ENCODE data around the gene SEMA4G. TPM values are rescaled to one million over a fixed set of nuclear protein-coding genes. Genes with fewer than 3 reads are reported as not detected.

The SEMA4G gene
- total and polyA plus RNA-seq, 2 of the 13 experiments (the other 11 are each of a cell fraction or from before 2014, with no cell fraction given) = 46.2 to 207 TPM

DNA sequence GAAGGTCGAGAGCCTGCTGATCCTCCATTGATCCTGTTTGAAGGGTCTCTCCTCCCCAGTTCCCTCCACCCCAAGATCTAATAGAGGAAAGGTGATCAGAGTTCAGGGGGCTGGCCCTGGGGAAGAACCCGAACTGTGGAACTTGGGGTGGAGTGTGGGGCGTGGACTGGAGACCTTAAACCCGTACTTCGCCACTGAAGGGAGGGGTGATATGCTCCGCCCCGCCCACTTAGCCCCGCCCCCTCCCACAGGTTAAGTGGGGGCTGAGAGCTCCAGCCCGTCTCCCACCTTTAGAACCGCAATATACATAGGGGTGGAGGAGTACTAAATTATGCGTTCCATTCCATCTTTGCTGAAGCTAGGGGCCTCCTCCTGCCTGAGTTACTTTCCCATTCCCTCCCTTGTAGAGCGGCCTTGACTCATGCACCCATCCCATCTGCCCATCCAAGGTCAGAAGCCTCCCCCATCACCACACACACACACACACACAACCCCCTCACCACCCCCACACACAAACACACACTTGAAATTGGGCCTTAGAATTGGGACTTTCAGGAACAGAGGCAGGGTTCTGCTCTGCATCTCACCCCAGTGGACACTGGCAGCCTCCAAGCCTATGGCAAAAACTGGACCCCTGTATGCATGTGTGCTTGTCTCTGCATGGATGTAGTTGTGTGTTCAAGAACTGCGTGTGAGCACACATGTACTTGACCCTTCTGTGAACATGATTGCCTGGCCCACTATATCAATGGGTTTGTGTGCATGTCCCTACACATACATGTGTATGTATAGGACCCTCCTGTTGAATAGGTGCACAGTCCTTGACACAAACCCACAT lies 991 bp downstream of the SEMA4G start (continued):
- TF ChIP-seq, protein P1, sequence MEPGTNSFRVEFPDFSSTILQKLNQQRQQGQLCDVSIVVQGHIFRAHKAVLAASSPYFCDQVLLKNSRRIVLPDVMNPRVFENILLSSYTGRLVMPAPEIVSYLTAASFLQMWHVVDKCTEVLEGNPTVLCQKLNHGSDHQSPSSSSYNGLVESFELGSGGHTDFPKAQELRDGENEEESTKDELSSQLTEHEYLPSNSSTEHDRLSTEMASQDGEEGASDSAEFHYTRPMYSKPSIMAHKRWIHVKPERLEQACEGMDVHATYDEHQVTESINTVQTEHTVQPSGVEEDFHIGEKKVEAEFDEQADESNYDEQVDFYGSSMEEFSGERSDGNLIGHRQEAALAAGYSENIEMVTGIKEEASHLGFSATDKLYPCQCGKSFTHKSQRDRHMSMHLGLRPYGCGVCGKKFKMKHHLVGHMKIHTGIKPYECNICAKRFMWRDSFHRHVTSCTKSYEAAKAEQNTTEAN (CRISPR knock-in tag; conservative IDR thresholded peaks at IDR 0.05) = peak; percentile 81
- TF ChIP-seq ZNF326 (CRISPR knock-in tag; IDR thresholded peaks at IDR 0.05; ENCODE audit: borderline replicate concordance) = no peak
- no peak for TF ChIP-seq HDAC6 (IDR thresholded peaks at IDR 0.05; ENCODE audit: low read depth, low read length)
- TF ChIP-seq, protein P2, sequence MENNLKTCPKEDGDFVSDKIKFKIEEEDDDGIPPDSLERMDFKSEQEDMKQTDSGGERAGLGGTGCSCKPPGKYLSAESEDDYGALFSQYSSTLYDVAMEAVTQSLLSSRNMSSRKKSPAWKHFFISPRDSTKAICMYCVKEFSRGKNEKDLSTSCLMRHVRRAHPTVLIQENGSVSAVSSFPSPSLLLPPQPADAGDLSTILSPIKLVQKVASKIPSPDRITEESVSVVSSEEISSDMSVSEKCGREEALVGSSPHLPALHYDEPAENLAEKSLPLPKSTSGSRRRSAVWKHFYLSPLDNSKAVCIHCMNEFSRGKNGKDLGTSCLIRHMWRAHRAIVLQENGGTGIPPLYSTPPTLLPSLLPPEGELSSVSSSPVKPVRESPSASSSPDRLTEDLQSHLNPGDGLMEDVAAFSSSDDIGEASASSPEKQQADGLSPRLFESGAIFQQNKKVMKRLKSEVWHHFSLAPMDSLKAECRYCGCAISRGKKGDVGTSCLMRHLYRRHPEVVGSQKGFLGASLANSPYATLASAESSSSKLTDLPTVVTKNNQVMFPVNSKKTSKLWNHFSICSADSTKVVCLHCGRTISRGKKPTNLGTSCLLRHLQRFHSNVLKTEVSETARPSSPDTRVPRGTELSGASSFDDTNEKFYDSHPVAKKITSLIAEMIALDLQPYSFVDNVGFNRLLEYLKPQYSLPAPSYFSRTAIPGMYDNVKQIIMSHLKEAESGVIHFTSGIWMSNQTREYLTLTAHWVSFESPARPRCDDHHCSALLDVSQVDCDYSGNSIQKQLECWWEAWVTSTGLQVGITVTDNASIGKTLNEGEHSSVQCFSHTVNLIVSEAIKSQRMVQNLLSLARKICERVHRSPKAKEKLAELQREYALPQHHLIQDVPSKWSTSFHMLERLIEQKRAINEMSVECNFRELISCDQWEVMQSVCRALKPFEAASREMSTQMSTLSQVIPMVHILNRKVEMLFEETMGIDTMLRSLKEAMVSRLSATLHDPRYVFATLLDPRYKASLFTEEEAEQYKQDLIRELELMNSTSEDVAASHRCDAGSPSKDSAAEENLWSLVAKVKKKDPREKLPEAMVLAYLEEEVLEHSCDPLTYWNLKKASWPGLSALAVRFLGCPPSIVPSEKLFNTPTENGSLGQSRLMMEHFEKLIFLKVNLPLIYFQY (CRISPR knock-in tag; IDR thresholded peaks at IDR 0.05; ENCODE audit: borderline replicate concordance) = no peak
- TF ChIP-seq NBN (conservative IDR thresholded peaks at IDR 0.05) = no peak
- TF ChIP-seq, protein P3, sequence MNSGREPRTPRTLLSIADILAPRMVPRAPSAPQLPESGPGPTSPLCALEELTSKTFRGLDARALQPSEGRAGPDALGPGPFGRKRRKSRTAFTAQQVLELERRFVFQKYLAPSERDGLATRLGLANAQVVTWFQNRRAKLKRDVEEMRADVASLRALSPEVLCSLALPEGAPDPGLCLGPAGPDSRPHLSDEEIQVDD (CRISPR knock-in tag; IDR thresholded peaks at IDR 0.05; ENCODE audit: borderline replicate concordance) = no peak
- TF ChIP-seq, protein P4, sequence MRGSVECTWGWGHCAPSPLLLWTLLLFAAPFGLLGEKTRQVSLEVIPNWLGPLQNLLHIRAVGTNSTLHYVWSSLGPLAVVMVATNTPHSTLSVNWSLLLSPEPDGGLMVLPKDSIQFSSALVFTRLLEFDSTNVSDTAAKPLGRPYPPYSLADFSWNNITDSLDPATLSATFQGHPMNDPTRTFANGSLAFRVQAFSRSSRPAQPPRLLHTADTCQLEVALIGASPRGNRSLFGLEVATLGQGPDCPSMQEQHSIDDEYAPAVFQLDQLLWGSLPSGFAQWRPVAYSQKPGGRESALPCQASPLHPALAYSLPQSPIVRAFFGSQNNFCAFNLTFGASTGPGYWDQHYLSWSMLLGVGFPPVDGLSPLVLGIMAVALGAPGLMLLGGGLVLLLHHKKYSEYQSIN (CRISPR knock-in tag; IDR thresholded peaks at IDR 0.05; ENCODE audit: borderline replicate concordance) = no peak
- TF ChIP-seq, protein P5, sequence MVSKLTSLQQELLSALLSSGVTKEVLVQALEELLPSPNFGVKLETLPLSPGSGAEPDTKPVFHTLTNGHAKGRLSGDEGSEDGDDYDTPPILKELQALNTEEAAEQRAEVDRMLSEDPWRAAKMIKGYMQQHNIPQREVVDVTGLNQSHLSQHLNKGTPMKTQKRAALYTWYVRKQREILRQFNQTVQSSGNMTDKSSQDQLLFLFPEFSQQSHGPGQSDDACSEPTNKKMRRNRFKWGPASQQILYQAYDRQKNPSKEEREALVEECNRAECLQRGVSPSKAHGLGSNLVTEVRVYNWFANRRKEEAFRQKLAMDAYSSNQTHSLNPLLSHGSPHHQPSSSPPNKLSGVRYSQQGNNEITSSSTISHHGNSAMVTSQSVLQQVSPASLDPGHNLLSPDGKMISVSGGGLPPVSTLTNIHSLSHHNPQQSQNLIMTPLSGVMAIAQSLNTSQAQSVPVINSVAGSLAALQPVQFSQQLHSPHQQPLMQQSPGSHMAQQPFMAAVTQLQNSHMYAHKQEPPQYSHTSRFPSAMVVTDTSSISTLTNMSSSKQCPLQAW (CRISPR knock-in tag; IDR thresholded peaks at IDR 0.05) = 0 out of 2 replicates have a peak, but pooled peaks have one; percentile 56
- TF ChIP-seq ZNF83 (CRISPR knock-in tag; IDR thresholded peaks at IDR 0.05; ENCODE audit: borderline replicate concordance) = no peak
- TF ChIP-seq ZNF777 (CRISPR knock-in tag; IDR thresholded peaks at IDR 0.05) = no peak
- TF ChIP-seq, protein P6, sequence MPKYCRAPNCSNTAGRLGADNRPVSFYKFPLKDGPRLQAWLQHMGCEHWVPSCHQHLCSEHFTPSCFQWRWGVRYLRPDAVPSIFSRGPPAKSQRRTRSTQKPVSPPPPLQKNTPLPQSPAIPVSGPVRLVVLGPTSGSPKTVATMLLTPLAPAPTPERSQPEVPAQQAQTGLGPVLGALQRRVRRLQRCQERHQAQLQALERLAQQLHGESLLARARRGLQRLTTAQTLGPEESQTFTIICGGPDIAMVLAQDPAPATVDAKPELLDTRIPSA (CRISPR knock-in tag; IDR thresholded peaks at IDR 0.05; ENCODE audit: borderline replicate concordance) = no peak
- no peak for TF ChIP-seq ZNF75D (CRISPR knock-in tag; IDR thresholded peaks at IDR 0.05; ENCODE audit: borderline replicate concordance)
- 0 out of 2 replicates have a peak, but pooled peaks have one; percentile 7 for TF ChIP-seq ZFP36L1 (CRISPR knock-in tag; IDR thresholded peaks at IDR 0.05)
- TF ChIP-seq IRF2 (CRISPR knock-in tag; IDR thresholded peaks at IDR 0.05) = no peak
- TF ChIP-seq RBFOX2 (IDR thresholded peaks at IDR 0.05; ENCODE audit: low read depth, low read length) = no peak
- no peak for TF ChIP-seq RFX3 (CRISPR knock-in tag; IDR thresholded peaks at IDR 0.05)
- TF ChIP-seq, protein P7, sequence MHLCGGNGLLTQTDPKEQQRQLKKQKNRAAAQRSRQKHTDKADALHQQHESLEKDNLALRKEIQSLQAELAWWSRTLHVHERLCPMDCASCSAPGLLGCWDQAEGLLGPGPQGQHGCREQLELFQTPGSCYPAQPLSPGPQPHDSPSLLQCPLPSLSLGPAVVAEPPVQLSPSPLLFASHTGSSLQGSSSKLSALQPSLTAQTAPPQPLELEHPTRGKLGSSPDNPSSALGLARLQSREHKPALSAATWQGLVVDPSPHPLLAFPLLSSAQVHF (CRISPR knock-in tag; IDR thresholded peaks at IDR 0.05) = peak; percentile 22; the same call in 1 of the 2 replicates
